ENCODE data around the gene ANXA10. TPM values are rescaled to one million over a fixed set of nuclear protein-coding genes. Genes with fewer than 3 reads are reported as not detected.

Gene ANXA10
- total and polyA plus RNA-seq, 2 of the 8 experiments (the other 6 are each of a cell fraction or from before 2014, with no cell fraction given) = not detected

DNA sequence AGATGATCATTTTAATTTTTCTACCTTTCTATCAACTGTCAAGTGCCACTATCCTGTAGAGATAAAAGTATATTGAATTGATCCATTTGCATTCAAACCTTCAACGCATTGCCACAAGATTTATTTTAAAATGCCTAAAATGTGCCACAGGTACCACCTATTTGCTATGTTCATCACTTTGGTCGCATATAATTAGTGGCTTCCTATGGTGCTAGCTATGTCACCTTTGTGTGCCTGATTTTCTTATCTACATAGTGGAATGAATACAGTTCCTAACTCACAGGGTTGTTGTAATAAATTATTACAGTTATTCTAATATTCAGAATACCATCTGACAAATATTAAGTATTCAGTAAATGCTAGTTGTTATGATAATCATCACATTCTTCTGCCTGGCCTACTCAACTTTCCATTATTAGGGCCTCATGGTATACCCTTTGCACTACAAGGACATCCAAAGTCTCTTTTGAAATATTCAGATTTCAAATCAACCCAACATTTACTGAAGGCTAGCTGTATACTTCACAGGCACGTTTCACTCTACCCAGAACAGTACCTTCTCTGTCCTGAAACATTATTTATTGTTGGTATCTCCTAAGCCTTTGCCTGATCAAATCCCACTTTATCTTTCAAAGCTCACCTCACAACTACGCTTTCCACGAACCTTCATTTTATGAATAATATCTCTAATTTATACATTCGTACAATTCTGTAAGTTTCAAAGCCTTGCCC lies 62.4 kb downstream of the ANXA10 start (continued):
- TF ChIP-seq, protein P1, sequence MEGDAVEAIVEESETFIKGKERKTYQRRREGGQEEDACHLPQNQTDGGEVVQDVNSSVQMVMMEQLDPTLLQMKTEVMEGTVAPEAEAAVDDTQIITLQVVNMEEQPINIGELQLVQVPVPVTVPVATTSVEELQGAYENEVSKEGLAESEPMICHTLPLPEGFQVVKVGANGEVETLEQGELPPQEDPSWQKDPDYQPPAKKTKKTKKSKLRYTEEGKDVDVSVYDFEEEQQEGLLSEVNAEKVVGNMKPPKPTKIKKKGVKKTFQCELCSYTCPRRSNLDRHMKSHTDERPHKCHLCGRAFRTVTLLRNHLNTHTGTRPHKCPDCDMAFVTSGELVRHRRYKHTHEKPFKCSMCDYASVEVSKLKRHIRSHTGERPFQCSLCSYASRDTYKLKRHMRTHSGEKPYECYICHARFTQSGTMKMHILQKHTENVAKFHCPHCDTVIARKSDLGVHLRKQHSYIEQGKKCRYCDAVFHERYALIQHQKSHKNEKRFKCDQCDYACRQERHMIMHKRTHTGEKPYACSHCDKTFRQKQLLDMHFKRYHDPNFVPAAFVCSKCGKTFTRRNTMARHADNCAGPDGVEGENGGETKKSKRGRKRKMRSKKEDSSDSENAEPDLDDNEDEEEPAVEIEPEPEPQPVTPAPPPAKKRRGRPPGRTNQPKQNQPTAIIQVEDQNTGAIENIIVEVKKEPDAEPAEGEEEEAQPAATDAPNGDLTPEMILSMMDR (IDR thresholded peaks at IDR 0.05; ENCODE audit: control extremely low read depth in 1 of 3, insufficient read depth in 1 of 3, low read depth in 1 of 3, low read length in 3 of 3) = no peak
- TF ChIP-seq SIX5 (IDR thresholded peaks at IDR 0.05; ENCODE audit: low read depth, low read length) (no peak), RNF2 (IDR thresholded peaks at IDR 0.05; ENCODE audit: borderline replicate concordance, low read depth, low read length, missing control alignments, poor library complexity, severe bottlenecking) (no peak), FOSL1 (IDR thresholded peaks at IDR 0.05; ENCODE audit: insufficient read depth, low read depth, low read length) (no peak), ASH2L (IDR thresholded peaks at IDR 0.05; ENCODE audit: low read length) (no peak)
- TF ChIP-seq, protein P2, sequence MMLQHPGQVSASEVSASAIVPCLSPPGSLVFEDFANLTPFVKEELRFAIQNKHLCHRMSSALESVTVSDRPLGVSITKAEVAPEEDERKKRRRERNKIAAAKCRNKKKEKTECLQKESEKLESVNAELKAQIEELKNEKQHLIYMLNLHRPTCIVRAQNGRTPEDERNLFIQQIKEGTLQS (IDR thresholded peaks at IDR 0.05; ENCODE audit: insufficient read depth, low read depth, low read length) = no peak
- TF ChIP-seq, protein P3, sequence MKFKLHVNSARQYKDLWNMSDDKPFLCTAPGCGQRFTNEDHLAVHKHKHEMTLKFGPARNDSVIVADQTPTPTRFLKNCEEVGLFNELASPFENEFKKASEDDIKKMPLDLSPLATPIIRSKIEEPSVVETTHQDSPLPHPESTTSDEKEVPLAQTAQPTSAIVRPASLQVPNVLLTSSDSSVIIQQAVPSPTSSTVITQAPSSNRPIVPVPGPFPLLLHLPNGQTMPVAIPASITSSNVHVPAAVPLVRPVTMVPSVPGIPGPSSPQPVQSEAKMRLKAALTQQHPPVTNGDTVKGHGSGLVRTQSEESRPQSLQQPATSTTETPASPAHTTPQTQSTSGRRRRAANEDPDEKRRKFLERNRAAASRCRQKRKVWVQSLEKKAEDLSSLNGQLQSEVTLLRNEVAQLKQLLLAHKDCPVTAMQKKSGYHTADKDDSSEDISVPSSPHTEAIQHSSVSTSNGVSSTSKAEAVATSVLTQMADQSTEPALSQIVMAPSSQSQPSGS (IDR thresholded peaks at IDR 0.05; ENCODE audit: low read length) = no peak

All from H1 (cell line).